Measurements from ENCODE around the gene SORCS2. TPM values are rescaled to one million over a fixed set of nuclear protein-coding genes. Genes with fewer than 3 reads are reported as not detected.

SORCS2 gene
- total and polyA plus RNA-seq, 2 of the 8 experiments (the other 6 are each of a cell fraction or from before 2014, with no cell fraction given) = 0.36 to 1.8 TPM

DNA sequence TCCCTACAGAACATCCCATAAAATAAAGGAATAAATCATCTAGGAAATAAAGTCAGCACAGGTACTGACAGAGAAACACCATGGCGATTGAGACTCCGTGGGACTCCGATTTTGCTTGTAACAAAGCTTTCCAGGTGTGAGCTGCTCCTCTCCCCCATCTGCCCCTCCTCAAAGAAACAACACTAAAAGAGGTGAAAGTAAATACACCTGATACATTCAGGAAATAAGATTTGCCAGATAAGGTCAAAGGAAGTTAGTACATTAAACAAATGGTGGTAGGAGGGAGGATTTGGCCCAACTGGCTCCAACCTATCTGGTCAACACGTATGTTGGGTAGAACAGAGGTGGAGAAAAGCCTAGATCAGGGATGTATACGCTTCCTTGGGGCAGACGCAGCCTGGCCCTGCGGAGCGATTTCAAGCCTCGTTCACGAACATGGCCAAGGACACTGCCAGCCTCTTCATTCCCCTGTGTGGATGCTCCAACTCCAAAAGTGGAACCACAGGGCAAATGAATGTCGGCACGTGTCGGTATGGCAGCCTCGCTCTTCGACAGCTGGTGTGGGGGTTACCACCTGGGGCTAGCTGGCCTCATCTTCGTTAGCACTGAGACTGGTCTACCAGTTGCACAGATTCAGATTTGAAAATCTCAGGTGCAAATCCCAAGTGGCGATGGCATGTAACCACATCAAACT lies 584.8 kb downstream of the SORCS2 start (continued):
- TF ChIP-seq PHF8 (conservative IDR thresholded peaks at IDR 0.05; ENCODE audit: low read depth, low read length) (no peak), SP2 (IDR thresholded peaks at IDR 0.05; ENCODE audit: low read length) (no peak), BRCA1 (IDR thresholded peaks at IDR 0.05; ENCODE audit: low read depth, low read length) (no peak), EGR1 (IDR thresholded peaks at IDR 0.05; ENCODE audit: borderline replicate concordance, low read depth, low read length) (no peak)
